Panc1 (cell line): ENCODE results near the gene RASGRF2. TPM values are rescaled to one million over a fixed set of nuclear protein-coding genes. Genes with fewer than 3 reads are reported as not detected.

ENCODE experiments used
- ATAC-seq: fragments of 200-7000 bp; cut with Tn5 transposase; 2 replicates; pipeline ENCODE4 v1.9.1; 2020; ENCODE audit warnings: mild to moderate bottlenecking, moderate library complexity
- BruUV-seq: library from RNA; stranded (reverse); fragments of 400-500 nt; replicated peaks from 2 replicates; lab custom pipeline; 2021; lab: Mats Ljungman, UMichigan
- CTCF ChIA-PET: fragments of 300-600 bp; sonication (Branson Sonifier 250); formaldehyde crosslinking; loops from one replicate; lab custom pipeline; 2022; ENCODE audit warnings: antibody characterized with exemption; lab: Charles Lee
- POLR2A ChIA-PET: fragments of 300-600 bp; sonication (Branson Sonifier 250); formaldehyde crosslinking; loops from one replicate; lab custom pipeline; 2022; ENCODE audit warnings: antibody characterized with exemption; lab: Charles Lee
- DNase-seq: peaks from one replicate; pipeline ENCODE4 v3.0.0-alpha.2; 2010; ENCODE audit warnings: low read depth, low spot score
- H3K27ac ChIP-seq: 2 replicates; pipeline ENCODE4 v1.5.1; 2011; ENCODE audit warnings: mild to moderate bottlenecking, low read length, inconsistent platforms
- H3K27me3 ChIP-seq: fragments of 200-500 bp; sonication (Bioruptor generic); 2 replicates; pipeline ENCODE4 v1.6.0; 2014; ENCODE audit warnings: low read length, inconsistent platforms; ENCODE audit not compliant: control insufficient read depth, insufficient read depth
- H3K36me3 ChIP-seq: fragments of 200-500 bp; sonication (Bioruptor generic); 2 replicates; pipeline ENCODE4 v1.5.1; 2014; ENCODE audit warnings: inconsistent platforms, mild to moderate bottlenecking, low read length, moderate library complexity; ENCODE audit not compliant: control insufficient read depth, insufficient read depth
- H3K4me1 ChIP-seq: 2 replicates; pipeline ENCODE4 v1.5.1; 2011; ENCODE audit warnings: inconsistent platforms, mild to moderate bottlenecking, low read length, moderate library complexity; ENCODE audit not compliant: control insufficient read depth, insufficient read depth
- H3K4me3 ChIP-seq, 2 experiments: 2 replicates each; pipeline ENCODE4 v1.5.1; 2011 to 2012; ENCODE audit warnings: low read depth in 2 of 2, low read length in 2 of 2, mild to moderate bottlenecking in 2 of 2, inconsistent platforms in 1 of 2, moderate library complexity in 1 of 2
- H3K9me3 ChIP-seq: fragments of 200-500 bp; sonication (Bioruptor generic); 2 replicates; pipeline ENCODE4 v1.5.1; 2014; ENCODE audit warnings: low read depth, mild to moderate bottlenecking, inconsistent platforms, low read length, moderate library complexity; ENCODE audit not compliant: control insufficient read depth, insufficient read depth
- CTCF ChIP-seq: fragments of 450-650 bp; IDR thresholded peaks from 2 replicates; pipeline ENCODE4 v1.5.1; 2017; ENCODE audit warnings: mild to moderate bottlenecking
- POLR2AphosphoS5 ChIP-seq: IDR thresholded peaks from 2 replicates; pipeline ENCODE4 v1.6.1; 2012; ENCODE audit warnings: mild to moderate bottlenecking, low read depth, low read length, moderate library complexity
- REST ChIP-seq, 2 experiments: IDR thresholded peaks; 2 replicates each; pipeline ENCODE4 v1.6.1; 2011 to 2012; ENCODE audit warnings: low read depth in 2 of 2, control low read depth in 1 of 2, low read length in 1 of 2, mild to moderate bottlenecking in 1 of 2, moderate library complexity in 1 of 2; ENCODE audit not compliant: insufficient read depth in 1 of 2
- SIN3A ChIP-seq: IDR thresholded peaks from 2 replicates; pipeline ENCODE4 v1.6.1; 2012; ENCODE audit warnings: low read depth, mild to moderate bottlenecking, low read length, moderate library complexity, borderline replicate concordance; ENCODE audit not compliant: insufficient read depth
- TCF7L2 ChIP-seq: IDR thresholded peaks from 2 replicates; pipeline ENCODE4 v1.6.1; 2011; ENCODE audit warnings: mild to moderate bottlenecking, low read depth, low read length, inconsistent platforms
- in situ Hi-C: cut with HindIII; loops from 2 replicates; pipeline ENCODE4 v1.10.0; 2016; ENCODE audit warnings: low sequenced_read_pairs, low pct_unique_long_range_greater_than_20kb
- intact Hi-C: fragments of 100-400 bp; cut with micrococcal nuclease; formaldehyde crosslinking; loops from one replicate; pipeline ENCODE4 v1.10.0; 2022; ENCODE audit not compliant: unreplicated experiment
- total RNA-seq: library from RNA; stranded (reverse); gene quantifications from one replicate; pipeline ENCODE4 v1.2.1, GENCODE V29; 2021; ENCODE audit not compliant: unreplicated experiment

Gene RASGRF2
- total RNA-seq, 1 experiment from 2014 or later: 4.7 TPM

GRCh38 chr5:80960531-80961375 lies 590 bp downstream of the RASGRF2 start:
- POLR2A ChIA-PET: no interaction called here
- peak; percentile 74 for ATAC-seq
- H3K27me3 ChIP-seq: no peaks in the 10 kb centered on the region

More at GRCh38 chr5:80960531-80961375, 590 bp downstream of the RASGRF2 start:
- TF ChIP-seq POLR2AphosphoS5: no peak
- TF ChIP-seq REST (IDR thresholded peaks at IDR 0.05; ENCODE audit: insufficient read depth in 1 of 2, low read depth in 2 of 2, low read length in 1 of 2): no peak
- no peak for TF ChIP-seq SIN3A
- no peak for TF ChIP-seq TCF7L2
- peak; percentile 55 for TF ChIP-seq CTCF
- in situ Hi-C loops: no loop called here
- H3K9me3 ChIP-seq: no peaks in the 10 kb centered on the region
- intact Hi-C loops: no loop called here
- no peak for DNase-seq
- peak overlapping the region; percentile 43 to 73 for H3K4me3 ChIP-seq
- peak overlapping the region; percentile 70 for H3K27ac ChIP-seq
- BruUV-seq: no TSS peak
- no peaks in the 10 kb centered on the region for H3K36me3 ChIP-seq
- H3K4me1 ChIP-seq: no peaks in the 10 kb centered on the region; the same call in 1 of the 2 replicates
- CTCF ChIA-PET: no interaction called here
